HCT116 (cell line): ENCODE measurements around the gene MRFAP1. TPM values are rescaled to one million over a fixed set of nuclear protein-coding genes. Genes with fewer than 3 reads are reported as not detected.

Experiments
- ATAC-seq: fragments of 200-7000 bp; cut with Tn5 transposase; 2 replicates; pipeline ENCODE4 v1.9.1; 2020; ENCODE audit warnings: mild to moderate bottlenecking, moderate library complexity
- BruUV-seq: library from RNA; stranded (reverse); fragments of 400-500 nt; replicated peaks from 2 replicates; lab custom pipeline; 2021; lab: Mats Ljungman, UMichigan
- CTCF ChIA-PET: fragments of 300-600 bp; sonication (Branson Sonifier 250); formaldehyde crosslinking; loops from one replicate; lab custom pipeline; 2021; ENCODE audit warnings: antibody characterized with exemption; lab: Charles Lee
- POLR2A ChIA-PET: fragments of 300-600, 350-600 bp; sonication (Branson Sonifier 250); formaldehyde crosslinking; loops from one replicate; lab custom pipeline; 2021; ENCODE audit warnings: antibody characterized with exemption; lab: Charles Lee
- RAD21 ChIA-PET, 2 experiments: fragments of 300-600 bp; sonication (Branson Sonifier 250); formaldehyde crosslinking; loops; one replicate each; lab custom pipeline; 2023; ENCODE audit warnings: low total read pairs in 2 of 2; ENCODE audit not compliant: uncharacterized antibody in 2 of 2, unreplicated experiment in 2 of 2, low non-redundant PET in 1 of 2; lab: Charles Lee
- DNase-seq: peaks from one replicate; pipeline ENCODE4 v3.0.0-alpha.2; 2010; ENCODE audit warnings: low read depth, low spot score
- H2AFZ ChIP-seq: fragments of 200-600 bp; shearing (Covaris generic), sonication (generic); 2 replicates; pipeline ENCODE4 v1.6.1; 2017; ENCODE audit warnings: low read depth, mixed run types, mixed read lengths, antibody characterized with exemption, low read length; ENCODE audit not compliant: poor library complexity, severe bottlenecking
- H3K27ac ChIP-seq: 2 replicates; pipeline ENCODE4 v1.5.1; 2012; ENCODE audit warnings: low read depth, low read length
- H3K27me3 ChIP-seq: fragments of 200-600 bp; sonication (generic); 2 replicates; pipeline ENCODE4 v1.6.1; 2016; ENCODE audit warnings: mixed run types, low read length, mixed read lengths; ENCODE audit not compliant: insufficient read depth
- H3K36me3 ChIP-seq, 2 experiments: fragments of 200-500 bp in 1 of 2; fragments of 200-600 bp in 1 of 2; sonication (Bioruptor generic) in 1 of 2; sonication (generic) in 1 of 2; 2 replicates each; pipeline versions ENCODE4 v1.5.1 to v1.6.1; 2014 to 2016; ENCODE audit warnings: low read length in 2 of 2, inconsistent platforms in 1 of 2, mixed read lengths in 1 of 2, mixed run types in 1 of 2; ENCODE audit not compliant: insufficient read depth in 2 of 2, control insufficient read depth in 1 of 2
- H3K4me1 ChIP-seq, 2 experiments: fragments of 200-600 bp in 1 of 2; sonication (generic) in 1 of 2; 2 replicates each; pipeline versions ENCODE4 v1.5.1 to v1.6.1; 2012 to 2017; ENCODE audit warnings: low read length in 2 of 2, inconsistent platforms in 1 of 2, mild to moderate bottlenecking in 1 of 2, mixed read lengths in 1 of 2, mixed run types in 1 of 2, moderate library complexity in 1 of 2; ENCODE audit not compliant: insufficient read depth in 2 of 2, control insufficient read depth in 1 of 2
- H3K4me2 ChIP-seq: fragments of 200-600 bp; sonication (generic); 2 replicates; pipeline ENCODE4 v1.6.1; 2017; ENCODE audit warnings: mixed run types, low read length, mixed read lengths
- H3K4me3 ChIP-seq, 2 experiments: fragments of 200-600 bp in 1 of 2; sonication (generic) in 1 of 2; replicated peaks in 1 of 2; 2 replicates each; pipeline ENCODE4 v1.5.1; 2011 to 2016; ENCODE audit warnings: low read length in 2 of 2, control low read depth in 1 of 2, low read depth in 1 of 2, mild to moderate bottlenecking in 1 of 2, mixed read lengths in 1 of 2, mixed run types in 1 of 2
- H3K79me2 ChIP-seq: fragments of 200-600 bp; sonication (generic); 2 replicates; pipeline ENCODE4 v1.6.1; 2017; ENCODE audit warnings: mild to moderate bottlenecking, mixed run types, low read length, moderate library complexity, mixed read lengths; ENCODE audit not compliant: insufficient read depth
- H3K9ac ChIP-seq: fragments of 200-600 bp; sonication (generic); 2 replicates; pipeline ENCODE4 v1.6.1; 2016; ENCODE audit warnings: low read length, mixed read lengths
- H3K9me2 ChIP-seq: fragments of 200-600 bp; sonication (generic), shearing (Covaris generic); 2 replicates; pipeline ENCODE4 v1.6.1; 2017; ENCODE audit warnings: mixed run types, mild to moderate bottlenecking, moderate library complexity; ENCODE audit not compliant: insufficient read depth
- H3K9me3 ChIP-seq, 2 experiments: fragments of 200-500 bp in 1 of 2; fragments of 200-600 bp in 1 of 2; sonication (Bioruptor generic) in 1 of 2; sonication (generic) in 1 of 2; 2 replicates each; pipeline ENCODE4 v1.6.1; 2014 to 2017; ENCODE audit warnings: low read length in 2 of 2, mixed read lengths in 2 of 2, inconsistent platforms in 1 of 2, low read depth in 1 of 2, mild to moderate bottlenecking in 1 of 2, mixed run types in 1 of 2, moderate library complexity in 1 of 2; ENCODE audit not compliant: control insufficient read depth in 1 of 2, insufficient read depth in 1 of 2
- H4K20me1 ChIP-seq: fragments of 200-600 bp; sonication (generic), shearing (Covaris generic); 2 replicates; pipeline ENCODE4 v1.6.1; 2017; ENCODE audit warnings: mixed run types, mild to moderate bottlenecking, moderate library complexity; ENCODE audit not compliant: insufficient read depth
- CBX3 ChIP-seq: IDR thresholded peaks from 2 replicates; pipeline ENCODE4 v1.6.1; 2012; ENCODE audit warnings: low read depth
- CEBPB ChIP-seq: IDR thresholded peaks from 2 replicates; pipeline ENCODE4 v1.6.1; 2012; ENCODE audit warnings: low read depth
- ELF1 ChIP-seq: IDR thresholded peaks from 2 replicates; pipeline ENCODE4 v1.6.1; 2012; ENCODE audit warnings: low read depth, borderline replicate concordance
- EZH2 ChIP-seq: fragments of 200-600 bp; sonication (generic); IDR thresholded peaks from 2 replicates; pipeline ENCODE4 v1.6.1; 2017; ENCODE audit warnings: antibody characterized with exemption, mixed run types
- EZH2phosphoT487 ChIP-seq: fragments of 200-600 bp; IDR thresholded peaks from 2 replicates; pipeline ENCODE4 v1.6.1; 2018; ENCODE audit warnings: antibody characterized with exemption, borderline replicate concordance
- FOSL1 ChIP-seq: IDR thresholded peaks from 2 replicates; pipeline ENCODE4 v1.6.1; 2012; ENCODE audit warnings: low read depth
- JUND ChIP-seq: IDR thresholded peaks from 2 replicates; pipeline ENCODE4 v1.6.1; 2012
- SP1 ChIP-seq: IDR thresholded peaks from 2 replicates; pipeline ENCODE4 v1.6.1; 2012; ENCODE audit warnings: low read depth
- YY1 ChIP-seq: IDR thresholded peaks from 2 replicates; pipeline ENCODE4 v1.6.1; 2011; ENCODE audit warnings: low read length, low read depth, moderate library complexity, mild to moderate bottlenecking; ENCODE audit not compliant: insufficient replicate concordance; ENCODE audit errors: extremely low read depth
- ZBTB33 ChIP-seq: IDR thresholded peaks from 2 replicates; pipeline ENCODE4 v1.6.1; 2011; ENCODE audit warnings: mild to moderate bottlenecking, low read length, moderate library complexity; ENCODE audit not compliant: insufficient replicate concordance; ENCODE audit errors: extremely low read depth
- ZFX ChIP-seq: fragments of 450-650 bp; IDR thresholded peaks from 2 replicates; pipeline ENCODE4 v1.6.1; 2017
- ZNF274 ChIP-seq: fragments of 200-500 bp; sonication (Bioruptor generic); IDR thresholded peaks from 2 replicates; pipeline ENCODE4 v1.6.1; 2014; ENCODE audit warnings: mild to moderate bottlenecking, low read depth, low read length, inconsistent platforms
- intact Hi-C: fragments of 100-400 bp; cut with micrococcal nuclease; formaldehyde crosslinking; loops from 2 replicates; pipeline ENCODE4 v1.10.0; 2022
- total RNA-seq: library from RNA; stranded (reverse); gene quantifications from one replicate; pipeline ENCODE4 v1.2.1, GENCODE V29; 2021; ENCODE audit not compliant: unreplicated experiment

Gene MRFAP1
- total RNA-seq, 1 experiment from 2014 or later, result 313 TPM

- Histone ChIP-seq H3K36me3 (no peaks in the 10 kb centered on the region), H4K20me1 (no peaks in the 10 kb centered on the region), H2AFZ (no peak overlapping the region), H3K9me2 (no peaks in the 10 kb centered on the region), H3K79me2 (no peaks in the 10 kb centered on the region), H3K27me3 (no peaks in the 10 kb centered on the region), H3K9ac (no peak overlapping the region), H3K4me3 (no peak overlapping the region), H3K4me1 (peaks cover 6 to 11% of the 10 kb centered on the region in 2 experiments), H3K27ac (no peak overlapping the region), H3K9me3 (no peaks in the 10 kb centered on the region), H3K4me2 (no peak overlapping the region)
- DNase-seq (no peak), ATAC-seq (no peak)
- ChIA-PET RAD21 (no interaction called here), POLR2A (interaction anchor here (1.1 kb wide), 1 partner anchor 10 kb away, joined by 6 read pairs; a partner anchor contains a TSS), CTCF (interaction anchor here (1.1 kb wide), 1 partner anchor 10 kb away, joined by 3 read pairs; a partner anchor contains a TSS)
- intact Hi-C loops, result loop anchor here (10.0 kb wide), 1 partner anchor 348 kb away; no protein-coding TSS in a partner anchor
- TF ChIP-seq ELF1 (no peak), SP1 (no peak), JUND (no peak), FOSL1 (no peak), ZNF274 (no peak)
- no TSS peak for BruUV-seq
These were observed 42.5 kb downstream of the MRFAP1 start for GRCh38 chr4:6682862-6683590.

DNA sequence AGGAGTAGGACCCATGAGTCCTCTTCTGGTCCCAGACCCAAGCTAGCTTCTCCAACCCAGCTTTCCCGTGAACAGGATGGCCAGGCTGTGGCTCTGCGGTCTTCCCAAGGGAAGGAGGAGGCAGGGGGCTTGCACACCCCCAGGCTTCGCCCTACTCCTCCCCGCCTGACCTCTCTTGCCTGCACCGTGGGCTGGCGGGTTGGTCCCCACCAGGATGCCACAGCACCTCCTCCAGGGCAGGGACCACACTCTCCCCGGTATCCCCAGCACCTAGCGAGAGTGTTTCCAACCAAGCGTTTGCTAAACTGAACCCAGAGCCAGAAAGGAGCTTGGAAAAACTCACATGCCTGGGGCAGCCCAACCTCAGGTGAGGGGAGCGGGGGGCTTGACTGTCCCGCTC lies 44.2 kb downstream of the MRFAP1 start:
- Histone ChIP-seq H3K36me3 (no peaks in the 10 kb centered on the region), H3K27ac (no peak overlapping the region), H3K4me2 (no peak overlapping the region), H3K9me3 (no peaks in the 10 kb centered on the region), H3K9ac (no peak overlapping the region), H4K20me1 (no peaks in the 10 kb centered on the region), H3K9me2 (no peaks in the 10 kb centered on the region), H3K79me2 (no peaks in the 10 kb centered on the region), H2AFZ (no peak overlapping the region), H3K4me3 (no peak overlapping the region), H3K4me1 (peaks cover 23 to 27% of the 10 kb centered on the region in 2 experiments), H3K27me3 (no peaks in the 10 kb centered on the region)
- ChIA-PET CTCF (interaction anchor here (1.1 kb wide), 1 partner anchor 11 kb away, joined by 4 read pairs; a partner anchor contains a TSS), POLR2A (interaction anchor here (0.9 kb wide), 1 partner anchor 11 kb away, joined by 3 read pairs; a partner anchor contains a TSS), RAD21 (no interaction called here)
- ATAC-seq (no peak), DNase-seq (no peak)
- no TSS peak for BruUV-seq
- intact Hi-C loops, result loop anchor here (10.0 kb wide), 1 partner anchor 350 kb away; no protein-coding TSS in a partner anchor
- TF ChIP-seq ZFX, result no peak
- no peak for TF ChIP-seq ZBTB33
- no peak for TF ChIP-seq CBX3
- TF ChIP-seq EZH2, result no peak
- TF ChIP-seq YY1, result no peak
- TF ChIP-seq EZH2phosphoT487, result no peak
- no peak for TF ChIP-seq CEBPB
